Activated CD8-positive, alpha-beta memory T cell treated with anti-CD3 and anti-CD28 coated beads, Interleukin-2, amount 10 ng/mL, durations not matched to agents 7 days and 5 days (primary cell): ENCODE data around the gene AHSG. TPM values are rescaled to one million over a fixed set of nuclear protein-coding genes. Genes with fewer than 3 reads are reported as not detected.

Source experiments
- ATAC-seq: fragments of 150-1000 bp; cut with Tn5 transposase; one replicate; pipeline ENCODE4 v1.10.0; 2021; ENCODE audit warnings: moderate library complexity
- CTCF ChIA-PET: fragments of 350-600 bp; sonication (Branson Sonifier 250); formaldehyde crosslinking; loops from one replicate; lab custom pipeline; 2021; ENCODE audit warnings: antibody characterized with exemption; lab: Charles Lee
- DNase-seq: peaks from one replicate; pipeline ENCODE4 v3.0.0-alpha.2; 2020
- H3K27ac Mint-ChIP-seq: one replicate; pipeline ENCODE4 v1.8.0; 2021; ENCODE audit warnings: mild to moderate bottlenecking, mixed read lengths
- H3K27me3 Mint-ChIP-seq: one replicate; pipeline ENCODE4 v1.8.0; 2021; ENCODE audit warnings: mixed read lengths
- H3K36me3 Mint-ChIP-seq: one replicate; pipeline ENCODE4 v1.8.0; 2021; ENCODE audit warnings: mild to moderate bottlenecking, mixed read lengths
- H3K4me1 Mint-ChIP-seq: one replicate; pipeline ENCODE4 v1.8.0; 2021; ENCODE audit warnings: mixed read lengths
- H3K4me3 Mint-ChIP-seq: one replicate; pipeline ENCODE4 v1.8.0; 2021; ENCODE audit warnings: mild to moderate bottlenecking, moderate library complexity, mixed read lengths
- H3K9me3 Mint-ChIP-seq: one replicate; pipeline ENCODE4 v1.8.0; 2022; ENCODE audit warnings: low read depth, mixed read lengths
- total RNA-seq, 2 experiments: library from RNA; stranded (reverse); gene quantifications; one replicate each; pipeline ENCODE4 v1.2.3, GENCODE V29; 2021

Gene AHSG
- total RNA-seq, 2 experiments from 2014 or later: not detected

GRCh38 chr3:186598108-186598784, 14.6 kb upstream of the AHSG start:
- Mint-ChIP-seq H3K36me3 (no peaks in the 10 kb centered on the region), H3K27ac (no peak overlapping the region), H3K4me1 (peaks cover 2% of the 10 kb centered on the region), H3K9me3 (no peaks in the 10 kb centered on the region), H3K4me3 (no peak overlapping the region), H3K27me3 (peaks cover 2% of the 10 kb centered on the region)
- DNase-seq (no peak), ATAC-seq (no peak)
- CTCF ChIA-PET: interaction anchor here (1.7 kb wide), 1 partner anchor 18 kb away, joined by 4 read pairs; no protein-coding TSS in a partner anchor

GRCh38 chr3:186598794-186599141, 14.1 kb upstream of the AHSG start:
- Mint-ChIP-seq H3K9me3 (no peaks in the 10 kb centered on the region), H3K4me3 (no peak overlapping the region), H3K4me1 (peaks cover 2% of the 10 kb centered on the region), H3K27ac (no peak overlapping the region), H3K36me3 (no peaks in the 10 kb centered on the region), H3K27me3 (peaks cover 2% of the 10 kb centered on the region)
- ATAC-seq (no peak), DNase-seq (no peak)
- CTCF ChIA-PET: interaction anchor here (1.7 kb wide), 1 partner anchor 18 kb away, joined by 4 read pairs; no protein-coding TSS in a partner anchor

GRCh38 chr3:186599142-186599784, 13.6 kb upstream of the AHSG start:
- DNase-seq (no peak), ATAC-seq (no peak)
- no peak overlapping the region for H3K4me3 Mint-ChIP-seq
- H3K27ac Mint-ChIP-seq: no peak overlapping the region
- H3K27me3 Mint-ChIP-seq: peaks cover 2% of the 10 kb centered on the region
- H3K36me3 Mint-ChIP-seq: no peaks in the 10 kb centered on the region
- H3K4me1 Mint-ChIP-seq: peaks cover 2% of the 10 kb centered on the region
- no peaks in the 10 kb centered on the region for H3K9me3 Mint-ChIP-seq
- CTCF ChIA-PET: interaction anchor here (1.3 kb wide), 1 partner anchor 18 kb away, joined by 4 read pairs; no protein-coding TSS in a partner anchor

- ATAC-seq (no peak), DNase-seq (no peak)
- no peaks in the 10 kb centered on the region for H3K9me3 Mint-ChIP-seq
- H3K4me1 Mint-ChIP-seq: peaks cover 2% of the 10 kb centered on the region
- no peaks in the 10 kb centered on the region for H3K36me3 Mint-ChIP-seq
- no peak overlapping the region for H3K27ac Mint-ChIP-seq
- H3K4me3 Mint-ChIP-seq: no peak overlapping the region
- peaks cover 2% of the 10 kb centered on the region for H3K27me3 Mint-ChIP-seq
- CTCF ChIA-PET: interaction anchor here (1.3 kb wide), 1 partner anchor 17 kb away, joined by 4 read pairs; no protein-coding TSS in a partner anchor
Measured at GRCh38 chr3:186599785-186600166, 13.1 kb upstream of the AHSG start.

- H3K9me3 Mint-ChIP-seq: no peaks in the 10 kb centered on the region
- no peak overlapping the region for H3K27ac Mint-ChIP-seq
- no peak for ATAC-seq
- no peaks in the 10 kb centered on the region for H3K36me3 Mint-ChIP-seq
- DNase-seq: no peak
- peaks cover 2% of the 10 kb centered on the region for H3K27me3 Mint-ChIP-seq
- H3K4me1 Mint-ChIP-seq: peaks cover 2% of the 10 kb centered on the region
- CTCF ChIA-PET: interaction anchor here (1.3 kb wide), 1 partner anchor 16 kb away, joined by 4 read pairs; no protein-coding TSS in a partner anchor
- no peak overlapping the region for H3K4me3 Mint-ChIP-seq
Measured at GRCh38 chr3:186600896-186601295, 12.0 kb upstream of the AHSG start.

- Mint-ChIP-seq H3K27me3 (peaks cover 6% of the 10 kb centered on the region), H3K9me3 (no peaks in the 10 kb centered on the region), H3K27ac (no peak overlapping the region), H3K4me1 (no peaks in the 10 kb centered on the region), H3K4me3 (no peak overlapping the region), H3K36me3 (no peaks in the 10 kb centered on the region)
- DNase-seq (no peak), ATAC-seq (no peak)
- CTCF ChIA-PET: interaction anchor here (1.3 to 3.2 kb wide), 2 partner anchors 11 to 14 kb away, joined by 3 to 20 read pairs; partner anchors contain the start of gene AHSG
Measured at GRCh38 chr3:186603159-186603558, 9.7 kb upstream of the AHSG start.

GRCh38 chr3:186605078-186605477, 7.8 kb upstream of the AHSG start:
- Mint-ChIP-seq H3K4me3 (no peak overlapping the region), H3K27me3 (peaks cover 4% of the 10 kb centered on the region), H3K27ac (no peak overlapping the region), H3K36me3 (no peaks in the 10 kb centered on the region), H3K9me3 (no peaks in the 10 kb centered on the region), H3K4me1 (no peaks in the 10 kb centered on the region)
- no peak for ATAC-seq
- CTCF ChIA-PET: interaction anchor here (1.1 to 3.2 kb wide), 2 partner anchors 9 to 216 kb away, joined by 3 to 20 read pairs; partner anchors contain the start of gene AHSG
- no peak for DNase-seq

GRCh38 chr3:186605561-186606545, 7.0 kb upstream of the AHSG start:
- H3K27ac Mint-ChIP-seq: no peak overlapping the region
- H3K4me3 Mint-ChIP-seq: no peak overlapping the region
- H3K9me3 Mint-ChIP-seq: no peaks in the 10 kb centered on the region
- H3K36me3 Mint-ChIP-seq: no peaks in the 10 kb centered on the region
- CTCF ChIA-PET: interaction anchor here (1.1 to 3.2 kb wide), 2 partner anchors 9 to 216 kb away, joined by 3 to 20 read pairs; partner anchors contain the start of gene AHSG
- no peak for DNase-seq
- peaks cover 4% of the 10 kb centered on the region for H3K27me3 Mint-ChIP-seq
- no peaks in the 10 kb centered on the region for H3K4me1 Mint-ChIP-seq
- ATAC-seq: no peak

GRCh38 chr3:186608624-186609215, 4.1 kb upstream of the AHSG start:
- no peak overlapping the region for H3K27ac Mint-ChIP-seq
- H3K27me3 Mint-ChIP-seq: peaks cover 20% of the 10 kb centered on the region
- DNase-seq (no peak), ATAC-seq (no peak)
- no peak overlapping the region for H3K4me3 Mint-ChIP-seq
- CTCF ChIA-PET: interaction anchor here (1.4 kb wide), 1 partner anchor 8 kb away, joined by 8 read pairs; no protein-coding TSS in a partner anchor
- H3K9me3 Mint-ChIP-seq: no peaks in the 10 kb centered on the region
- no peaks in the 10 kb centered on the region for H3K36me3 Mint-ChIP-seq
- H3K4me1 Mint-ChIP-seq: no peaks in the 10 kb centered on the region

- H3K4me1 Mint-ChIP-seq: peaks cover 1% of the 10 kb centered on the region
- no peak overlapping the region for H3K27ac Mint-ChIP-seq
- CTCF ChIA-PET: interaction anchor here (0.9 to 2.0 kb wide), 3 partner anchors 8 to 212 kb away, joined by 4 to 8 read pairs (median 8); no protein-coding TSS in a partner anchor
- DNase-seq: no peak
- H3K36me3 Mint-ChIP-seq: no peaks in the 10 kb centered on the region
- ATAC-seq: no peak
- H3K4me3 Mint-ChIP-seq: no peak overlapping the region
- H3K27me3 Mint-ChIP-seq: peaks cover 23% of the 10 kb centered on the region
- H3K9me3 Mint-ChIP-seq: no peaks in the 10 kb centered on the region
Measured at GRCh38 chr3:186609247-186609868, 3.5 kb upstream of the AHSG start.

GRCh38 chr3:186612065-186612464, 795 bp upstream of the AHSG start:
- DNase-seq (no peak), ATAC-seq (no peak)
- Mint-ChIP-seq H3K9me3 (no peaks in the 10 kb centered on the region), H3K27me3 (peaks cover 27% of the 10 kb centered on the region), H3K27ac (no peak overlapping the region), H3K36me3 (no peaks in the 10 kb centered on the region), H3K4me1 (peaks cover 16% of the 10 kb centered on the region), H3K4me3 (no peak overlapping the region)
- CTCF ChIA-PET: interaction anchor here (8.1 kb wide), 1 partner anchor 208 kb away, joined by 106 read pairs; no protein-coding TSS in a partner anchor

GRCh38 chr3:186613637-186614265, 891 bp downstream of the AHSG start:
- ATAC-seq: no peak
- Mint-ChIP-seq H3K4me3 (no peak overlapping the region), H3K4me1 (peaks cover 21% of the 10 kb centered on the region), H3K27ac (no peak overlapping the region), H3K27me3 (peaks cover 43% of the 10 kb centered on the region), H3K36me3 (no peaks in the 10 kb centered on the region), H3K9me3 (no peaks in the 10 kb centered on the region)
- no peak for DNase-seq
- CTCF ChIA-PET: interaction anchor here (1.0 to 8.1 kb wide), 22 partner anchors 9 to 630 kb away, joined by 3 to 106 read pairs (median 7); partner anchors contain the start of genes DNAJB11, EIF4A2 and RPL39L
